ENCODE measurements around the gene NUAK2.

DNA sequence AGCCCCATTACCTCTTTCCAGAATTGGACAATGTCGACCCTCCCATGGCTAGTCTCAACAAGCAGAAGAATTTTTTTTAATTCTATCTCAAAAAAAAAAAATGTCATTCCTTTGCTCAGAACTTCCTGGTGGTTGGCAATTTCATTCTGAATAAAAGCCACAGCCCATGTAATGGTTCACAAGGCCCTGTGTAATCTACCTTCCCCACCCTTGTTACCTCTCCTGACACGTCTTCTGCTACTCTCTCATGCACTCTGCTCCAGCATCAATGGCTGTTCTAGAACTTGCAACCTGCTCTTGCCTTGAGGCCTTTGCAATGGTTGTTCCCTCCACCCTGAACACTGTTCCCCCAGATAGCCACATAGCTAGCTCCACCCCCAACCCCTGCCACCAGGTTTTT is 25.4 kb downstream of the NUAK2 start:
- TF ChIP-seq ARNT (IDR thresholded peaks at IDR 0.05), result no peak
- TF ChIP-seq L3MBTL2 (conservative IDR thresholded peaks at IDR 0.05), result no peak
- TF ChIP-seq FOXA1 (IDR thresholded peaks at IDR 0.05), result no peak
- TF ChIP-seq TARDBP (IDR thresholded peaks at IDR 0.05), result no peak
- TF ChIP-seq SP1 (IDR thresholded peaks at IDR 0.05), result no peak
- no peak for TF ChIP-seq BHLHE40 (IDR thresholded peaks at IDR 0.05; ENCODE audit: borderline replicate concordance)
- TF ChIP-seq FOXK2 (IDR thresholded peaks at IDR 0.05), result no peak
- no peak for TF ChIP-seq FOXM1 (IDR thresholded peaks at IDR 0.05; ENCODE audit: borderline replicate concordance)
- TF ChIP-seq, protein P1, sequence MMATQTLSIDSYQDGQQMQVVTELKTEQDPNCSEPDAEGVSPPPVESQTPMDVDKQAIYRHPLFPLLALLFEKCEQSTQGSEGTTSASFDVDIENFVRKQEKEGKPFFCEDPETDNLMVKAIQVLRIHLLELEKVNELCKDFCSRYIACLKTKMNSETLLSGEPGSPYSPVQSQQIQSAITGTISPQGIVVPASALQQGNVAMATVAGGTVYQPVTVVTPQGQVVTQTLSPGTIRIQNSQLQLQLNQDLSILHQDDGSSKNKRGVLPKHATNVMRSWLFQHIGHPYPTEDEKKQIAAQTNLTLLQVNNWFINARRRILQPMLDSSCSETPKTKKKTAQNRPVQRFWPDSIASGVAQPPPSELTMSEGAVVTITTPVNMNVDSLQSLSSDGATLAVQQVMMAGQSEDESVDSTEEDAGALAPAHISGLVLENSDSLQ (IDR thresholded peaks at IDR 0.05), result no peak
- TF ChIP-seq ELF4 (IDR thresholded peaks at IDR 0.05), result no peak
- TF ChIP-seq SUZ12 (IDR thresholded peaks at IDR 0.05), result no peak
- TF ChIP-seq ZNF384 (IDR thresholded peaks at IDR 0.05), result no peak
- TF ChIP-seq NFRKB (IDR thresholded peaks at IDR 0.05), result no peak

Measured in HEK293T (cell line).